MM.1S (cell line): ENCODE measurements around the gene LSR.
"Not testable (repeated sequence)": the region's sequence is repeated elsewhere in the genome, so short reads cannot be mapped to it uniquely, and the experiment has no call there.

Experiments used
- DNase-seq: peaks from one replicate; pipeline ENCODE4 v3.0.0-alpha.2; 2015
- H2AFZ ChIP-seq: fragments of 300-600 bp; sonication (generic); 2 replicates; pipeline ENCODE4 v1.6.0; 2016; ENCODE audit warnings: antibody characterized with exemption, low read length
- H3F3A ChIP-seq: fragments of 300-600 bp; sonication (generic); 2 replicates; pipeline ENCODE4 v1.6.1; 2016; ENCODE audit warnings: mild to moderate bottlenecking, antibody characterized with exemption, low read length, moderate library complexity, mixed read lengths; ENCODE audit not compliant: insufficient read depth
- H3K27ac ChIP-seq: fragments of 300-600 bp; sonication (generic); 2 replicates; pipeline ENCODE4 v1.5.1; 2016; ENCODE audit warnings: mild to moderate bottlenecking, low read length
- H3K27me3 ChIP-seq: fragments of 300-600 bp; sonication (generic); replicated peaks from 2 replicates; pipeline ENCODE4 v1.6.0; 2016; ENCODE audit warnings: low read length; ENCODE audit not compliant: insufficient read depth
- H3K36me3 ChIP-seq: fragments of 300-600 bp; sonication (generic); replicated peaks from 2 replicates; pipeline ENCODE4 v1.6.1; 2016; ENCODE audit warnings: mild to moderate bottlenecking, low read length, mixed read lengths; ENCODE audit not compliant: insufficient read depth
- H3K4me1 ChIP-seq: fragments of 300-600 bp; sonication (generic); 2 replicates; pipeline ENCODE4 v1.6.1; 2016; ENCODE audit warnings: low read length, mixed read lengths
- H3K4me2 ChIP-seq: fragments of 300-600 bp; sonication (generic); 2 replicates; pipeline ENCODE4 v1.6.0; 2016; ENCODE audit warnings: low read depth, low read length
- H3K4me3 ChIP-seq: fragments of 300-600 bp; sonication (generic); 2 replicates; pipeline ENCODE4 v1.5.1; 2016; ENCODE audit warnings: low read length, mixed read lengths
- H3K79me2 ChIP-seq: fragments of 300-600 bp; sonication (generic); 2 replicates; pipeline ENCODE4 v1.6.1; 2016; ENCODE audit warnings: mixed run types, low read length, mixed read lengths
- H3K9ac ChIP-seq: fragments of 300-600 bp; sonication (generic); 2 replicates; pipeline ENCODE4 v1.6.1; 2016; ENCODE audit warnings: low read length, mixed read lengths
- H3K9me2 ChIP-seq: fragments of 300-600 bp; sonication (generic); replicated peaks from 2 replicates; pipeline ENCODE4 v1.6.1; 2016; ENCODE audit warnings: mild to moderate bottlenecking, low read length, mixed read lengths; ENCODE audit not compliant: insufficient read depth
- H3K9me3 ChIP-seq: fragments of 300-600 bp; sonication (generic); replicated peaks from 2 replicates; pipeline ENCODE4 v1.6.1; 2016; ENCODE audit warnings: mild to moderate bottlenecking, low read length, mixed read lengths; ENCODE audit not compliant: insufficient read depth
- H4K20me1 ChIP-seq: fragments of 300-600 bp; sonication (generic); 2 replicates; pipeline ENCODE4 v1.6.1; 2016; ENCODE audit warnings: mild to moderate bottlenecking, low read length, moderate library complexity, mixed read lengths; ENCODE audit not compliant: insufficient read depth
- CTCF ChIP-seq: fragments of 300-600 bp; sonication (generic); IDR thresholded peaks from 2 replicates; pipeline ENCODE4 v1.5.1; 2016; ENCODE audit warnings: antibody characterized with exemption, low read length, mixed read lengths
- EZH2 ChIP-seq: fragments of 300-600 bp; sonication (generic); optimal IDR thresholded peaks from 2 replicates; pipeline ENCODE3; 2017; ENCODE audit warnings: low read depth, mild to moderate bottlenecking, antibody characterized with exemption, low read length, mixed read lengths
- EZH2phosphoT487 ChIP-seq: fragments of 300-600 bp; sonication (generic); IDR thresholded peaks from 2 replicates; pipeline ENCODE4 v1.6.1; 2018; ENCODE audit warnings: antibody characterized with exemption, low read length

The LSR gene

GRCh38 chr19:35236638-35237400 lies 12.0 kb upstream of the LSR start:
- Histone ChIP-seq H3K9me2 (no peaks in the 10 kb centered on the region), H3K4me2 (no peak overlapping the region), H4K20me1 (no peaks in the 10 kb centered on the region), H3K9ac (no peak overlapping the region), H2AFZ (no peak overlapping the region), H3K9me3 (no peaks in the 10 kb centered on the region), H3K4me1 (peaks cover 12% of the 10 kb centered on the region), H3K4me3 (no peak overlapping the region), H3K27me3 (no peaks in the 10 kb centered on the region), H3K27ac (no peak overlapping the region), H3K79me2 (no peaks in the 10 kb centered on the region), H3F3A (no peaks in the 10 kb centered on the region), H3K36me3 (no peaks in the 10 kb centered on the region)
- TF ChIP-seq CTCF (peak; percentile 40), EZH2 (no peak)
- peak; percentile 39 for DNase-seq

GRCh38 chr19:35239597-35239996 lies 9.2 kb upstream of the LSR start:
- not testable (repeated sequence) for H3F3A ChIP-seq, H3K9me2 ChIP-seq, H3K9ac ChIP-seq, H3K27ac ChIP-seq, H3K4me3 ChIP-seq, H3K79me2 ChIP-seq, H3K9me3 ChIP-seq, H3K36me3 ChIP-seq, H4K20me1 ChIP-seq, H3K27me3 ChIP-seq, H2AFZ ChIP-seq, H3K4me2 ChIP-seq, DNase-seq
- H3K4me1 ChIP-seq = peaks cover 12% of the 10 kb centered on the region

GRCh38 chr19:35240327-35240726 lies 8.5 kb upstream of the LSR start:
- Histone ChIP-seq H3K27ac (peak overlapping the region; percentile 37; the same call in 1 of the 2 replicates), H3K79me2 (no peaks in the 10 kb centered on the region), H3K9me3 (no peaks in the 10 kb centered on the region), H3K27me3 (no peaks in the 10 kb centered on the region), H2AFZ (peak overlapping the region; percentile 59), H3K4me1 (peaks cover 12% of the 10 kb centered on the region), H3F3A (no peaks in the 10 kb centered on the region), H3K4me2 (peak overlapping the region; percentile 53), H4K20me1 (no peaks in the 10 kb centered on the region), H3K9me2 (no peaks in the 10 kb centered on the region), H3K36me3 (no peaks in the 10 kb centered on the region), H3K9ac (peak overlapping the region; percentile 19; the same call in 1 of the 2 replicates), H3K4me3 (0 out of 2 replicates have a peak overlapping the region, but pooled peaks have one; percentile 8)
- DNase-seq = peak; percentile 43
- no peak for TF ChIP-seq CTCF
- TF ChIP-seq EZH2 = no peak
- no peak for TF ChIP-seq EZH2phosphoT487

GRCh38 chr19:35241417-35241816 lies 7.4 kb upstream of the LSR start:
- H4K20me1 ChIP-seq = no peaks in the 10 kb centered on the region
- H3K9ac ChIP-seq = no peak overlapping the region

More at GRCh38 chr19:35241417-35241816, 7.4 kb upstream of the LSR start:
- Histone ChIP-seq H3K27ac (no peak overlapping the region), H3F3A (no peaks in the 10 kb centered on the region), H3K36me3 (no peaks in the 10 kb centered on the region), H3K27me3 (no peaks in the 10 kb centered on the region), H3K4me2 (no peak overlapping the region), H3K9me2 (no peaks in the 10 kb centered on the region), H3K4me1 (peaks cover 12% of the 10 kb centered on the region), H3K4me3 (no peak overlapping the region), H3K9me3 (no peaks in the 10 kb centered on the region), H2AFZ (no peak overlapping the region), H3K79me2 (no peaks in the 10 kb centered on the region)
- TF ChIP-seq EZH2phosphoT487 (no peak), EZH2 (no peak)
- DNase-seq = no peak
